Lung microvascular endothelial cell (primary cell): ENCODE data around the gene PPP1R11. TPM values are rescaled to one million over a fixed set of nuclear protein-coding genes. Genes with fewer than 3 reads are reported as not detected.
A peak's percentile ranks its signal among the peaks of the same experiment; 100 is the strongest.
"Not testable (repeated sequence)": the region's sequence is repeated elsewhere in the genome, so short reads cannot be mapped to it uniquely, and the experiment has no call there.

Experiments used
- DNase-seq, 2 donors: peaks; one replicate each; pipeline versions ENCODE4 v3.0.0 to v3.0.0-alpha.2; 2010; ENCODE audit warnings: low read depth in 2 of 2
- total RNA-seq: library from RNA; depleted of rRNA; stranded (reverse); fragments of >200 nt; gene quantifications from 2 replicates; pipeline ENCODE4 v1.2.1, GENCODE V29; 2014

Gene PPP1R11
- total RNA-seq, 1 donor from 2014 or later = 12.3 TPM

DNA sequence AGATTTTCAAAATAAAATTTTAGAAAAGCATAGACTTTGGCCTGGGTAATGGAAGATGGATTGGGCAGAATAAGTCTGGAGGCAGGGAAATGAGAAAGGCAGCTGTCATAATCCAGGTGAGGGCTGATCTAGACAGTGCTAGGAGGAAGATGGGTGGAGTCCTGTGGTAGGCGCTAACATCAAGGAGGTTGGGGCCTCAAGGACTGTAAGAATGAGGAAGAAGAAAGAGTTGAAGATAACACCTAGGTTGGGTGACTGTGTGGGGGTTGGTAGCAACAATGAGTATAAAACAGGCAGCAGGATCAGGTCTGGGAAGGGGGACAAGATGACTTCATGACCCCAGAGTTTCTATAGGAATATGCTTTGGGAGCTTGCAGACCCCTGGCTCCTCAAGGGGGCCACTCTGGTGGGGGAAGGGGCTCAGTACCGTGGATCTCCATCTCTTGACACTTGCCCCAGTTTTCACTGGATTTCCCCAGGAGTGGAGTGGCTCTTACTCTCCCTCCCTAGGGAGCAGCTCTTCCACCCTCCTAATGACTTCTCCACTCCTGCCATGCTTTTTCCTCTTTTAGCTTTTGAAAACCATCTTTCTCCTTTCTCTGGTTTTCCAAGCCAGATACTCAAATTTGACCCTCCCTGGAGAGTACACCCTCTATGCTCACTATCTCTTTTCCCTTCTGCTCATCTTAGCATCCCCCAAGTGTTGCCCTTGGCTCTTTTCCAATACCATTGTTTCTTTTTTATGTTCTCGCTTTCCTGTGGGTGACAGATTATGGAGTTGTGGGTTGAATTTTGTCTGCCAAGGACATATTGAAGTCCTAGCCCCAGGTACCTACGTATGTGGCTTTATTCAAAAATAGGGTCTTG, 31.1 kb downstream of the PPP1R11 start:
- no peak for DNase-seq

DNA sequence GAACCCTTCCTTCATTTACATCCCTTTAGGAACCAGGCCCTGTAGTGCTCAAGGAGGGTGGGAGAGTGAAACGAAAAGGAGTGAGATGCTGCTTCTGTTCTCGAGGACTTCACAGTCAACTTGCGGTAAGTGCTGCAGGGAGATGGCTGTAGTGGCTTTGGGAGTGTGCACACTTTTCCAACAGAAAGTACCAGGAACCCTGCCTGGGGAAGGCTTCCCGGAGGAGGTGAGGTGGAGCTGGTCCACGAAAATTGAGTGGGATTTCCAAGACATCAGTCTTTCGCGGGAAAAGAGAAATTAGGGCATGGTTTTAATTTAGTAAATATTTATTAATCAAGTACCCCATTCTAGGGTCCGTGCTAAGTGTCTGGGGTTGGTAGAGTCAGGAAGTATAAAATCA, 33.2 kb downstream of the PPP1R11 start:
- no peak for DNase-seq

DNA sequence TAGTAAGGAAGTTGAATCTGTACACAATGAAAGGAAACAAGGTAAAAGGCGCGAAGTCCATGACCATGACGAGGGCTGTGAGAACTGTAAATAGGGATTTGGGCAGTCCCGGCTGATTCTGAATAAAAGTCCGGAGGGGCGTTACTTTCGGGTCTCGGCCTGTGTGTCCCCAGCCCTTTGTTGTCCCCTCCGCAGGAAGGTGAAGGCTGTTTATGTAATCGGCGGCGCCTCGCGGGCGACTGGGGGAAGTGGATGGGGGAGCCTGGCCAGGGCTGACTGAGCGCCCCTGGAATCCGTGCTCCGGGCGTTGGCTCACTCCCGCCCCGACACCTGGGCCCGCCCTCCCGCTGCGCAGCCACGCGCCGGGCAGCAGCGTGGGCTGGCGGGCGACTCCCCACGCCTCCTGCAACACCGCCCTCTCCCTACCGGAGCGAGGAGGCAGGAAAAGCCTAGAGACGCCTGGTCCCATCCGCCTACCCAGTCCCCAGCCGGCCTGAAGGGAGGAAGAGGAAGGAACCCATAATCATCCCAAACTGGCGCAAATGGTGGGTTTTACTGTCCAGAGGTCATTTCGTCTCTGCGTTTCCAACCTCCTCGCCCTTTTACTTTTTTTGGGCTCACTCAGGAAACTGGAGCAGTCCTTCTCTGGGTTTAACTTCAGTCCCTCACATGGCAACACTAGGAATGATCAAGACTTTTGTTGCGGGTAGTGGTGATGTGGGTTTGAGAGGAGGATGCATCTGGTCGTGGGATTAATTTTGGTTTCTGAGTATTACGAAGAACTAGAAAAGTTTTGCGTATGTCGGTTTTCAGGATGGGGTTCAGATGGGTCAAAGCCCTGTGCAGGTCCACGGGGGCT, 33.8 kb downstream of the PPP1R11 start:
- DNase-seq = no peak

DNA sequence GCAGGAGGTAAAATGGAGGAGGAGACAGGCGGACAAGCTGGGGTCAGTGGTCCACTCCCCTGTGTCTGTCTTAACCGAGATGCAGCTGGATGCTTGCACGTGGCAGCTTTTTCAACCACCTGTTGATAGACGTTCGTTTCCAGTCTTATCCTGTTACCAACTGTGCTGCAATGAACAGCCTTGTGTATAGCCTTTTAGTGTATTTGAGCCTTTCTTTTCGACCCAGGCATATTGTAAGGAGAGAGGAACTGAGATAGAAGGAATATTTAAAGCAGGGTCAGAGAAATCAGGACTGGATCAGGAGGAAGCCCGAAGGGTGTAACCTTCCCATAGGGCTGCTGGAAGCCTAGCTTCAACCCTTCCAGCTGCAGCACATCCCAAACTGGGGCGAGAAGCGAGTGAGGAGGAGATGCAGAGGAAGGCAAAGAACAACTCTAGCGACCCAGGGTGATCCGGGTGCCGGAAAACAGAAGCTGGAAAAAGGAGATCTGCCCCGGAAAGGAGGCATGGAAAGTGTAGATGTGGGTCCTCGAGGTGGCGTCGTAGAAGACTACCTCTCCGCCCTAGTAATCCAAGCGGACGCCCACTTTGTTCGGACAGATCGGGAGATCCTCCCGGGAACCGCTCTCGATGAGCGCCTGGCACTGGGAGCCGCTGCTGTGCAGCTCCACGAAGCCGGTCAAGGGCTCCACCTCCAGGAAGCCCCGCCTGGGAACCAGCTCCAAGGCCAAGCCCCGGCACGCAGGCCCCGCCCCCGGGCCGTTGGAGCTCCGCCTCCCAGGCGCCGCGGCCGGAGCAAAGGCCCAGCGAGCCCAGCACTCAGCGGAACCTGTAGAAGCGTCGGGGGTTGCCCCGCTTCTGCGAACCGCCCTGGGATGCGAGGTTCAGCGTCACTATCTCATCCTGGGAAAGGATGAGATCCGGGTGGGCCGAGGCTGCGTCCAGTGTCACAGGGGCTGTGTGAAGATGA, 34.7 kb downstream of the PPP1R11 start:
- DNase-seq = peak; percentile 83 to 87

DNA sequence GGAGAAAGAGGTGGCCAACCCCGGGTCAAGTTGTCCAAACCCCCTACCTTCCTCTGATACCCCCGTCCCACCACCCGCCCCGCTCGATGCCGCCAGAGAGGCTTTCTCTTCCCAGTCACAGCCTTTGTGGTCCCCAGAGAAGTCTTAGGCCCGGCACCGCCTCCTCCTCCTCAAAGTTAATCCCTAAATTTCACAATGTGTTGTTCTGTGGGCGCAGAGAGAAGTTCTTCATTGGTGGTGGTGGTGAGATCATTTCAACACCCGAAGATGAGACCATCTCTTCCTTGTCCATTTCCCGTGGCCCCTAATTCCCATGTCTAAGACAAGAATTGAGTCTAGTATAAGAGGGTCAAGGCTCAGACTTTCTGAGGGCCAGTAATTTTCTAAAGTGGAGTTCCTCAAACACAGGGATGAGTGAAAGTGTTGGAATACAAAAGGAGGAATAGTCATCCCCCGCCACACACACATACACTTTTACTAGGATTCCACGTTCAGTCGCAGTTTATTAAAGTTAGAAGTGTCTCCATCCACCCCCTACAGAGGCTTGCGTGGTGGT, 35.5 kb downstream of the PPP1R11 start:
- DNase-seq = no peak

DNA sequence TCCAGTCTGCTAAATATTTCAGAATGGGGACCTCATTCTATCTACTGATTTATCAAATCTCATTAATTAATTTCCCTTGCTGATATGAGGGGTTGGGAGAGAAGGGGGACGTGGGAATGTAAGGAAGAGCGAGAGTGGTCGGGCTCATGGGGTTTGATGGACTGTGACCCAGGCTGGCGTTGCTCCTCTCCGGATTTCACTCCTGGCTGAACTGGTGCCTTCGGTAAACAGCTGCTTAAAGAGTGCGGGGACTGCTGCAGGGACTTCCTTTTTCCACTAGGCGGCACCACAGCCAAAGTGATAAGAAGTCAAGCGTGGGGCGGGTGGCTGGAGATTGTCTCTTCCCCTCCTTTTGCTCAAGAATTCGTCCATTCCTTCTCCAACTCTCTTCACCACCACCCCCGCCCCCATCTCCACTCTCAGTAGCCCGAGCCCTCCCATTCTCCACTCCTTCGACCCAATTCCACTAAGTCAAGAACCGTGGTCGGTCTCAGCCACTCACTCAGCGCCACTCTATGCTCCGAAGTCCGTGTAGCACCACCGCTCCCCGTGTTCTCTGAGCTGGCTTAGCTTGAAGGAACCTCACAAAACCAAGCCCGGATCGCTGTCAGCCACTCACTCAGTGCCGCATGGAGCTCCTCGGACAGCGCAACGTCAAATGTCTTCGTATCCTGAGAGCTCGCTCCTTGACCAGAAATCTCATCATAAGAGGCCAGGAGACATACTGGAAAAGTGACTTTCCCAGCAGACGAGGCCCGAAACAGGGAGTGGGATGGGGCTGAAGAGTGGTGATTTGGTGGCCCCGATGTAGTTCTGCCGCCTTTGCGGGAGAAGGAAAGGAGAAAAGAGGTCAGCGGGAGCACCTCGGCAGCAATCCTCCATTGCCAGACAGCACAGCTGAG, 36.2 kb downstream of the PPP1R11 start:
- peak; percentile 79 to 87 for DNase-seq

DNA sequence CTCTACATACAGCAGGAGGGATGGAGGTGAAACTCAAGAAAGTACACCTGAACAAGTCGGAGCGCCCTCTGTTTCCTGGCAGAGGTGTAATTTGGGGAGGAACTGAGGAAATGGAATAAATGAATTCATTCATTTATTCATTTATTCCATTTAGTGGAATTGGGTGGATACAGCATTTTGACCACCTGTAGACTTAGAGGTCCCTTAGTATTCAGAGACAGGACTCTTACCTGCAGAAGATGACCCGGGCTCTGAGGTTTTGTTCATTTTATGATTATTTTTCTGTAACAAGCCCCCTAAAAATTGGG, 36.8 kb downstream of the PPP1R11 start:
- DNase-seq = no peak

DNA sequence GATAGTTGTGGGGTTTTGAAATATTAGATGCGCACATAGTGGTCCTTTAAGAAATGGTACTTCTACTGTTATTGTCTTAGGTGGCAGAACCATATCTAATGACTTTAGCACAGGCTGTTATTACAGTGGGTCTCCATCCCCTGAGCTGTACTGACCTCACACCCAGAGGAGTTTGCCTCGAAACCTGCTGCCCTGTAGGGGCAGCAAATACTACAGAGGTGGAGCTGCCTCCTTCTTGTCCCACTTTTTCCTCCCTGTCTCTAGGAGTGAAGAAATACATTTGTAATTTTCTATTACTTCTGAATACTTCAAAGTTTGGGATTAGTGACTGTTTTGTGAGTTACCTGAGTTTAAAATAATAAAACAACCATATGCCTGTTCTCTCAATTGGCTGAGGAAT, 37.7 kb downstream of the PPP1R11 start:
- DNase-seq = no peak

DNA sequence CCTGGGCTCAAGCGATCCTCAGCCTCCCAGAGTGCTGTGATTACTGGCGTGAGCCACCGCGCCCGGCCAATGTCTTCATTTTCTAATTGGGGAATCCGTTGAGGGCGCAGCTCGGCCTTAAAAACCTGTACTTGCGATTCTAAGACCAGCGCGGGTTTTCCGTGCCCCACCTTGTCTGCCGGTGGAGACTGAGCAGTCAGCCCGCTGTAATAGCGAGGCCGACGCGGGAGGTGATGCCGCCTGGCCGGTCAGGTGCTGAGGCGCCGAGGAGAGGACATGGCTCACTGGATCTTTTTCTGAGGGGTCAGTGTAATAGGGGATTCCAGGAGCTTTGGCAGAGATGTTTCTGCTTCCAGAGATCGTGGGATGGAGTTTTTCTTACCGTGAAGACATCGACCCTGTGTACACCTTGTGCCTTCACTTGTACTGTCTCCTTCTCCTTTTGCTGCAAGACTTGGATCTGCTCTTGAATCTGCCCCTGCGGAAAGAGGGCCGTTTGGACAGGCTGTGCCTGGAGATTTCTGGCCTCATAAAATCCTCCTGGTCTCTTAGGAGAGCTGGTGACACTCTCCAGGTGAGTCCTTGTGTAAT, 44.4 kb downstream of the PPP1R11 start:
- no peak for DNase-seq

DNA sequence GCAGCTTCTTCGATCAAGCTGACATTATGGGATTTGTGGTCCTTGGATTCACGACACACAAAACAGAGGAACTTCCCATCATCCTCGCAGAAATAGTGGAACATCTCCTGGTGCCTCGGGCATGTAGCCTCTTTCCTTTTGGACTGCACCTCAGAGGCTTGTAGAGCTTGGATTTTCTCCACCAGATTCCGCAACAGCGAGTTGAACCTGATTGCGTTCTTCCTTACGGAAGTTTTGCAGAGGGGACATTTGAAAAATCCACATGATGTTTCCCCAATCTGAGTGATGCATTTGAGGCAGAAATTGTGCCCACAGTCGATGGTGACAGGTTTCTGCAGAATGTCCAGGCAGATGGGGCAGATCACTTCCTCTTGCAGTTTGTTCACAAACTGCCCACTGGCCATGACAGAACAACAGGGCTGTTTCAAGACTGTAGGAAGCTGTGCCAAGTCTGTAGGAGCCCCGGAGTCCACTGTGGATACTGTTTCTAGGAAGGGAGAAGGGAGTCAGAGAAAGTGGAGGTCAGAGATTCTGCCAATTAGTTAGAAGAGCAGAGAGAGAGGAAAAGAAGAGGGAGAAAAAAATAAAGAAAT, 45.5 kb downstream of the PPP1R11 start:
- DNase-seq = no peak

DNA sequence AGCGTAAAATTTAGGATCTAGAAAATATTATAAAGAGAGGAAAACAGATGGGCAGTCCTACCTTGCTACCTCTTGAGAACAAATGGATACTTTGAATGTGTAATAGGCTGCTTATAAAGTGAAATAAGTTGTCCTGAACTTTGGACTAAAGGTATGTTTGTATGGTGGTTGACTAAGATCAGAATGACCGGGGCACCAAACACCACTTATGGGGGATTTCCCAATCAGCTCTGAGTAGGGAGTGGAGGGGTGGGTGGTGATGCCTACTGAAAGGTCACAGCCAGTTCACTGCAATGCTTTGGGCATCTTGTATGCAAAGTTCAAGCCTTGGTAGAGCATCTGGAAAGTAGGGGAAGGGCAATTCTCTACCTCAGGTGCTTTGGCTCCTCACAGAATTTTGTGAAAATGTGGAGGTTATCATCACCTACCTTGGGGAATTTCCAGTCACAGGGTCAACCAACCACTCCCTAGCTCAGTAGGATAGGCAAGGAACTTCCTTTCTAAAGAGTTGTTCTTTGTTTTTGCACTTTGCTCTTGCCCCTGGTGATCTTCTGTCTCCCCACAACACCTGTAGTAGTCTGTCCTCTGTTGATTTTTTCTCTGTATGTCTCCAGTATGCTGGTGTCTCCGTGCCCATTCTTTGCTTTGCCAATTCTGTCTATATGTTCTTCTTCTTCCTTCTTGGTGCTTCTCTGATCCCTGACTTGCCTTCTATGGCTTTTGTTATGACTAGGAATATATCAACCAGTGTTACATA, 46.2 kb downstream of the PPP1R11 start, which contains the start of gene TRIM31:
TRIM31 (minus strand) TSS at position 88 of the 757 bp plus-strand sequence. CDS start 285 bp downstream, outside the sequence.
- no peak for DNase-seq

DNA sequence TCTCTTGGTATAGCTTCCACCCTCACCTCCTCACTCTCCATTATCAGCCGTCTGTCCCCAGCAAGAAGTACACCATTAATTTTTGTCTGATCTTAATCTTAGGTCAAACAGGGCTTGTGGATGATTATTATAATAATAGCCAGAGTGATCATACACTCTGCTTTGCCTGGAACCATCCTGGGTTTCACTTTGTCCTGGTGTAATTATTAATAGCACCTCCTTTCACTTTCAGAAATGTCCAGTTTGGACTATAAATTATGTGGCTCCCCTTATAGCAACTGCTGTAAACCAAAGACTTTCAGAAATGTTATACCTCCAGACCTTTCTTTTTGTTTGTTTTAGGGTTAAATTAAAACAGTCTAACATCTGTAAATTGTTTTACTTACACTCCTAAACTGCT, 46.8 kb downstream of the PPP1R11 start:
- no peak for DNase-seq

DNA sequence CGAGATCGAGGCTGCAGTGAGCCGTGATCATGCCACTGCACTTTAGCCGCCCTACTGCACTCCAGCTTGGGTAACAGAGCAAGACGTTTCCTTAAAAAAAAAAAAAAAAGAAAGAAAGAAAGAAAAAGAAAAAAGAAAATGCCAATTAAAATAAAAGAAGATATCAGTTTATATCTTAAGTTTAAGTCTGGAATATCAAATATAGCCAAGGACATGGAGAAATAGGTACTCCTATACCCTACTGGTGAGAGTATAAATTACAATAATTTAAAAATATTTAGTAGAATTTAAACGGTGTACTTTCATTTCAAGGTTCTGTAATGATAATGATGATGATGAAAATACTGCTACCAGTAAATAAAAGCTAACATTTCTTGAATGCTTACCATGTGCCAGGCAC, 49.7 kb downstream of the PPP1R11 start:
- no peak for DNase-seq

DNA sequence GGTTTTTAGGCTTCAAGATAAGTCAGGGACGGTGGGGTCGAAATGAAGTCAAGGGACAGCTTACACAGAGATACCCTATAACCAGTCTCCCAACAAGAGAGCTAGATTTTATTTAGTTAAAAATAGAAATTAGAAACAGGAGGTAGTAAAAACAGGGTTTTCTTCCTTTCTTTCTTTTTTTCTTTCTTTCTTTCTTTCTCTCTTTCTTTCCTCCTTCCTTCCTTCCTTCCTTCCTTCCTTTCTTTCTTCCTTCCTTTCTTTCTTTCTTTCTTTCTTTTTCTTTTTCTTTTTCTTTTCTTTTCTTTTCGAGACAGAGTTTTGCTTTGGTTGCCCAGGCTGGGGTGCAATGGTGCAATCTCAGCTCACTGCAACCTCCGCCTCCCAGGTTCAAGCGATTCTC, 51.7 kb downstream of the PPP1R11 start:
- DNase-seq = not testable (repeated sequence)
